GM10248 (cell line): ENCODE measurements around the gene C1S.

ENCODE experiments used
- CTCF ChIA-PET: fragments of 300-600 bp; sonication (Branson Sonifier 250); formaldehyde crosslinking; extraction: SDS; loops from one replicate; lab custom pipeline; 2021; ENCODE audit warnings: antibody characterized with exemption; lab: Yijun Ruan, JAX
- POLR2A ChIA-PET: fragments of 350-650 bp; sonication (Branson Sonifier 250); formaldehyde crosslinking; extraction: SDS; loops from one replicate; lab custom pipeline; 2020; ENCODE audit warnings: antibody characterized with exemption; lab: Yijun Ruan, JAX
- DNase-seq: peaks from one replicate; pipeline ENCODE4 v3.0.0; 2012; ENCODE audit errors: extremely low spot score
- TF ChIP-seq, protein P1 (sequence below): IDR thresholded peaks from 2 replicates; pipeline ENCODE4 v1.5.1; 2012; ENCODE audit warnings: mild to moderate bottlenecking, low read depth; ENCODE audit errors: extremely low read depth, missing control alignments, control extremely low read depth

The C1S gene

GRCh38 chr12:7096006-7096932 is 35.8 kb downstream of the C1S start:
- no peak for DNase-seq
- ChIA-PET CTCF (interaction anchor here (0.7 to 1.9 kb wide), 7 partner anchors 12 to 205 kb away, joined by 3 to 12 read pairs (median 4); partner anchors contain the start of gene LPCAT3), POLR2A (interaction anchor here (0.6 kb wide), 1 partner anchor 149 kb away, joined by 4 read pairs; no protein-coding TSS in a partner anchor)
- TF ChIP-seq, protein P1, sequence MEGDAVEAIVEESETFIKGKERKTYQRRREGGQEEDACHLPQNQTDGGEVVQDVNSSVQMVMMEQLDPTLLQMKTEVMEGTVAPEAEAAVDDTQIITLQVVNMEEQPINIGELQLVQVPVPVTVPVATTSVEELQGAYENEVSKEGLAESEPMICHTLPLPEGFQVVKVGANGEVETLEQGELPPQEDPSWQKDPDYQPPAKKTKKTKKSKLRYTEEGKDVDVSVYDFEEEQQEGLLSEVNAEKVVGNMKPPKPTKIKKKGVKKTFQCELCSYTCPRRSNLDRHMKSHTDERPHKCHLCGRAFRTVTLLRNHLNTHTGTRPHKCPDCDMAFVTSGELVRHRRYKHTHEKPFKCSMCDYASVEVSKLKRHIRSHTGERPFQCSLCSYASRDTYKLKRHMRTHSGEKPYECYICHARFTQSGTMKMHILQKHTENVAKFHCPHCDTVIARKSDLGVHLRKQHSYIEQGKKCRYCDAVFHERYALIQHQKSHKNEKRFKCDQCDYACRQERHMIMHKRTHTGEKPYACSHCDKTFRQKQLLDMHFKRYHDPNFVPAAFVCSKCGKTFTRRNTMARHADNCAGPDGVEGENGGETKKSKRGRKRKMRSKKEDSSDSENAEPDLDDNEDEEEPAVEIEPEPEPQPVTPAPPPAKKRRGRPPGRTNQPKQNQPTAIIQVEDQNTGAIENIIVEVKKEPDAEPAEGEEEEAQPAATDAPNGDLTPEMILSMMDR = no peak

DNA sequence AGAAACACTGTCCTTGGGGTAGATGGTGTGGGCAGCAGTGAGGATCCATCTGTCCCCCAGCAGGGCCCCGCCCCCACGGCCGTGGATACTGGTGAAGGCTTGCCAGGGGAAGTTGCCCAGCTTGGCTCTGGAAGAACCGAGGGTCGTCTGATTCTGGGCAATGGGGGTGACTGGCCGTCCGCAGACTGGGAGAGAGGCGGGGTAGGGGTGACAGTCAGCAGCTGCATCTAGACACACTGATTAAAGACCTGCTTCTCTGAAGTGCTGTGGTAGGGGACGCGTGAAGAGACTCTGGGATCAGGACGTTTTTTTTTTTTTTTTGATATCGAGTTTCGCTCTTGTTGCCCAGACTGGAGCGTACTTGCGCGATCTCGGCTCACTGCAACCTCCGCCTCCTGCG is 36.5 kb downstream of the C1S start:
- DNase-seq = no peak
- CTCF ChIA-PET = interaction anchor here (1.9 kb wide), 1 partner anchor 11 kb away, joined by 12 read pairs; no protein-coding TSS in a partner anchor

GRCh38 chr12:7099290-7099996 is 38.9 kb downstream of the C1S start:
- TF ChIP-seq, protein P1 = no peak
- CTCF ChIA-PET = interaction anchor here (1.0 to 2.4 kb wide), 4 partner anchors 9 to 162 kb away, joined by 3 to 9 read pairs (median 6); no protein-coding TSS in a partner anchor
- POLR2A ChIA-PET = no interaction called here
- no peak for DNase-seq

More for the DNA sequence above, 36.5 kb downstream of the C1S start:
- TF ChIP-seq, protein P1 = no peak
- POLR2A ChIA-PET = no interaction called here

- TF ChIP-seq, protein P1 = no peak
- no peak for DNase-seq
- ChIA-PET CTCF (interaction anchor here (1.0 to 2.4 kb wide), 3 partner anchors 8 to 163 kb away, joined by 3 to 9 read pairs (median 8); no protein-coding TSS in a partner anchor), POLR2A (no interaction called here)
Observed at GRCh38 chr12:7100239-7100638, 39.7 kb downstream of the C1S start.

DNA sequence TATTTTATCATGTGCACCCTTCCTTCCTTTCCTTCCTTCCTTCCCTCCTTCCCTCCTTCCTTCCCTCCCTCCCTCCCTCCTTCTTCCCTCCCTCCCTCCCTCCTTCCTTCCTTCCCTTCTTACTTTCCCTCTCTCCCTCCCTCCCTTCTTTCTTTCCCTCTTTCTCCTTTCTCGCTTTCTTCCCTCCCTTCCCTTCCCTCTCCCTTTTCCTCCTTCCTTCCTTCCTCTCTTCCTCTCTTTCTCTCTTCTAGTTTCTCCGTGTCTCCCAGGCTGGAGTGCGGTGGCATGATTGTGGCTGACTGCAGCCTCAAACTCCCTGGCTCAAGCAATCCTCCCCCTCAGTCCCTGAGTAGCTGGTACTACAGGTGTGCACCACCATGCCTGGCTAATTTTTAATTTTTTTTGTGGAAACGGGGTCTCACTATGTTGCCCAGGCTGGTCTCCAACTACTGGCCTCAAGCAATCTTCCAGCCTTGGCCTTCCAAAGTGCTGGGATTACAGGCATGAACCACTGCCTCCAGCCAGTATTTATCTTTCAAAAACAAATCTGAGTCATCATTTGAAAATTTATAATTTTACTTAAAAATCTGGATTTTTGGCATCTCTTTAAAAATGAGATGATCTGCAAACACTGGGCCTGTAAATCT is 40.7 kb downstream of the C1S start:
- ChIA-PET CTCF (interaction anchor here (2.1 to 2.4 kb wide), 2 partner anchors 7 to 11 kb away, joined by 8 to 9 read pairs; no protein-coding TSS in a partner anchor), POLR2A (no interaction called here)
- TF ChIP-seq, protein P1 = no peak
- no peak for DNase-seq
